Esophagus muscularis mucosa (tissue), 4 donors: Measurements from ENCODE around the gene PIK3C2G.

ENCODE experiments used
- CTCF ChIP-seq, 3 experiments: fragments of 200-600 bp in 2 of 3; fragments of 450-650 bp in 1 of 3; sonication (generic) in 2 of 3; IDR thresholded peaks; one replicate each; pipeline ENCODE4 v1.5.1; 2017 to 2019; ENCODE audit warnings: antibody characterized with exemption in 3 of 3, mild to moderate bottlenecking in 2 of 3, moderate library complexity in 1 of 3
- EP300 ChIP-seq: sonication (generic); formaldehyde crosslinking; IDR thresholded peaks from one replicate; pipeline ENCODE4 v1.6.1; 2017; ENCODE audit warnings: antibody characterized with exemption
- POLR2AphosphoS5 ChIP-seq, 2 donors: sonication (generic); formaldehyde crosslinking; IDR thresholded peaks; one replicate each; pipeline ENCODE4 v1.6.1; 2017; ENCODE audit warnings: antibody characterized with exemption in 2 of 2

- TF ChIP-seq POLR2AphosphoS5 (IDR thresholded peaks at IDR 0.05) = no peak
- TF ChIP-seq EP300 = no peak
- TF ChIP-seq CTCF (IDR thresholded peaks at IDR 0.05) = no peak
Observed at GRCh38 chr12:18658179-18658578, 396.9 kb downstream of the PIK3C2G start.
